Liver (tissue), 3 donors: ENCODE data around the gene DDX31.

Experiments used
- GABPA ChIP-seq, 2 donors: IDR thresholded peaks in 1 of 2; conservative IDR thresholded peaks in 1 of 2; 2 replicates each; pipeline ENCODE4 v1.6.1; 2016; ENCODE audit warnings: antibody characterized with exemption in 2 of 2, mild to moderate bottlenecking in 1 of 2, moderate library complexity in 1 of 2
- SP1 ChIP-seq: IDR thresholded peaks from 2 replicates; pipeline ENCODE4 v1.6.1; 2018; ENCODE audit warnings: antibody characterized with exemption, mild to moderate bottlenecking
- TF ChIP-seq, protein P1 (sequence below): IDR thresholded peaks from 2 replicates; pipeline ENCODE4 v1.6.1; 2016; ENCODE audit warnings: antibody characterized with exemption, mild to moderate bottlenecking
- TF ChIP-seq, protein P2 (sequence below): fragments of 150-350 bp; IDR thresholded peaks from 2 replicates; pipeline ENCODE4 v1.5.1; 2017; ENCODE audit warnings: improper control_type of control experiment, low read depth, low read length; ENCODE audit not compliant: missing input control
- donor health status: healthy.
- donor health status: healthy.

DNA sequence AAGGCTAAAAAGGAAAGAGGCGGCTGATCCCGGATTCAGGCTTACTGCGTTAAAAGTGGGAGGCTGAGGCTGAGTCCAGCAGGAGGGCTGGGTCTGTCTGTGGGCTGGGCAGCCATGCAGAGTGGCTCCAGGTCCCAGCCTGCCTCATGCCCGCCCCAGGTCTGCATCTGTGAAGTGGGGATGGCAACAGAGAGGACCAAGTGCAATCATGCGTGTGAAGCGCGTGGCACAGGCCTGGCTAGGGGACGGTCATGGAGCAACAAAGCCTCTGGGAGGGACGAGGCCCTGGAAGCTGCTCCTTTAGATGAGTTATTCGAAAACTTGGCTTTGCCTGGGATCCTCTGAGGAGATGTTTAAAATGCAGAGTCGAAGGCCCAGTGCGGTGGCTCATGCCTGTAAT lies 117.7 kb downstream of the DDX31 start:
- no peak for TF ChIP-seq SP1
- TF ChIP-seq, protein P1, sequence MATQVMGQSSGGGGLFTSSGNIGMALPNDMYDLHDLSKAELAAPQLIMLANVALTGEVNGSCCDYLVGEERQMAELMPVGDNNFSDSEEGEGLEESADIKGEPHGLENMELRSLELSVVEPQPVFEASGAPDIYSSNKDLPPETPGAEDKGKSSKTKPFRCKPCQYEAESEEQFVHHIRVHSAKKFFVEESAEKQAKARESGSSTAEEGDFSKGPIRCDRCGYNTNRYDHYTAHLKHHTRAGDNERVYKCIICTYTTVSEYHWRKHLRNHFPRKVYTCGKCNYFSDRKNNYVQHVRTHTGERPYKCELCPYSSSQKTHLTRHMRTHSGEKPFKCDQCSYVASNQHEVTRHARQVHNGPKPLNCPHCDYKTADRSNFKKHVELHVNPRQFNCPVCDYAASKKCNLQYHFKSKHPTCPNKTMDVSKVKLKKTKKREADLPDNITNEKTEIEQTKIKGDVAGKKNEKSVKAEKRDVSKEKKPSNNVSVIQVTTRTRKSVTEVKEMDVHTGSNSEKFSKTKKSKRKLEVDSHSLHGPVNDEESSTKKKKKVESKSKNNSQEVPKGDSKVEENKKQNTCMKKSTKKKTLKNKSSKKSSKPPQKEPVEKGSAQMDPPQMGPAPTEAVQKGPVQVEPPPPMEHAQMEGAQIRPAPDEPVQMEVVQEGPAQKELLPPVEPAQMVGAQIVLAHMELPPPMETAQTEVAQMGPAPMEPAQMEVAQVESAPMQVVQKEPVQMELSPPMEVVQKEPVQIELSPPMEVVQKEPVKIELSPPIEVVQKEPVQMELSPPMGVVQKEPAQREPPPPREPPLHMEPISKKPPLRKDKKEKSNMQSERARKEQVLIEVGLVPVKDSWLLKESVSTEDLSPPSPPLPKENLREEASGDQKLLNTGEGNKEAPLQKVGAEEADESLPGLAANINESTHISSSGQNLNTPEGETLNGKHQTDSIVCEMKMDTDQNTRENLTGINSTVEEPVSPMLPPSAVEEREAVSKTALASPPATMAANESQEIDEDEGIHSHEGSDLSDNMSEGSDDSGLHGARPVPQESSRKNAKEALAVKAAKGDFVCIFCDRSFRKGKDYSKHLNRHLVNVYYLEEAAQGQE: no peak
- TF ChIP-seq, protein P2, sequence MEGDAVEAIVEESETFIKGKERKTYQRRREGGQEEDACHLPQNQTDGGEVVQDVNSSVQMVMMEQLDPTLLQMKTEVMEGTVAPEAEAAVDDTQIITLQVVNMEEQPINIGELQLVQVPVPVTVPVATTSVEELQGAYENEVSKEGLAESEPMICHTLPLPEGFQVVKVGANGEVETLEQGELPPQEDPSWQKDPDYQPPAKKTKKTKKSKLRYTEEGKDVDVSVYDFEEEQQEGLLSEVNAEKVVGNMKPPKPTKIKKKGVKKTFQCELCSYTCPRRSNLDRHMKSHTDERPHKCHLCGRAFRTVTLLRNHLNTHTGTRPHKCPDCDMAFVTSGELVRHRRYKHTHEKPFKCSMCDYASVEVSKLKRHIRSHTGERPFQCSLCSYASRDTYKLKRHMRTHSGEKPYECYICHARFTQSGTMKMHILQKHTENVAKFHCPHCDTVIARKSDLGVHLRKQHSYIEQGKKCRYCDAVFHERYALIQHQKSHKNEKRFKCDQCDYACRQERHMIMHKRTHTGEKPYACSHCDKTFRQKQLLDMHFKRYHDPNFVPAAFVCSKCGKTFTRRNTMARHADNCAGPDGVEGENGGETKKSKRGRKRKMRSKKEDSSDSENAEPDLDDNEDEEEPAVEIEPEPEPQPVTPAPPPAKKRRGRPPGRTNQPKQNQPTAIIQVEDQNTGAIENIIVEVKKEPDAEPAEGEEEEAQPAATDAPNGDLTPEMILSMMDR: no peak
- TF ChIP-seq GABPA (IDR thresholded peaks at IDR 0.05 in 1 of 2, conservative IDR thresholded peaks at IDR 0.05 in 1 of 2): no peak
